Retinal pigment epithelial cell (primary cell): ENCODE data around the gene FAM3C.
A peak's percentile ranks its signal among the peaks of the same experiment; 100 is the strongest.

Source experiments
- DNase-seq: peaks from one replicate; pipeline ENCODE4 v3.0.0-alpha.2; 2010; ENCODE audit warnings: low read depth
- H3K4me3 ChIP-seq: 2 replicates; pipeline ENCODE4 v1.5.1; 2011; ENCODE audit warnings: mild to moderate bottlenecking, low read length, control low read depth, moderate library complexity
- CTCF ChIP-seq: conservative IDR thresholded peaks from 2 replicates; pipeline ENCODE4 v1.5.1; 2011; ENCODE audit warnings: low read depth, low read length, control low read depth, inconsistent platforms

The FAM3C gene

GRCh38 chr7:121406944-121407343 is 10.8 kb upstream of the FAM3C start:
- no peak overlapping the region for H3K4me3 ChIP-seq
- DNase-seq, result no peak
- no peak for TF ChIP-seq CTCF

- DNase-seq, result no peak
- TF ChIP-seq CTCF, result no peak
Measured at GRCh38 chr7:121406461-121406860, 10.4 kb upstream of the FAM3C start.

GRCh38 chr7:121404348-121404747 is 8.2 kb upstream of the FAM3C start:
- no peak for DNase-seq
- TF ChIP-seq CTCF, result no peak

More at GRCh38 chr7:121406461-121406860, 10.4 kb upstream of the FAM3C start:
- H3K4me3 ChIP-seq, result no peak overlapping the region

GRCh38 chr7:121402701-121403100 is 6.6 kb upstream of the FAM3C start:
- DNase-seq, result no peak
- H3K4me3 ChIP-seq, result no peak overlapping the region
- no peak for TF ChIP-seq CTCF

More at GRCh38 chr7:121404348-121404747, 8.2 kb upstream of the FAM3C start:
- no peak overlapping the region for H3K4me3 ChIP-seq

- DNase-seq, result no peak
Measured at GRCh38 chr7:121401896-121402295, 5.8 kb upstream of the FAM3C start.

GRCh38 chr7:121398246-121398645 is 2.1 kb upstream of the FAM3C start:
- DNase-seq, result no peak
- peak; percentile 37 for TF ChIP-seq CTCF
- H3K4me3 ChIP-seq, result no peak overlapping the region

More at GRCh38 chr7:121401896-121402295, 5.8 kb upstream of the FAM3C start:
- TF ChIP-seq CTCF, result no peak
- H3K4me3 ChIP-seq, result no peak overlapping the region

GRCh38 chr7:121397822-121398221 is 1.7 kb upstream of the FAM3C start:
- no peak for DNase-seq
- no peak for TF ChIP-seq CTCF

More at GRCh38 chr7:121397822-121398221, 1.7 kb upstream of the FAM3C start:
- H3K4me3 ChIP-seq, result no peak overlapping the region
